HFFc6 (cell line): Measurements from ENCODE around the gene TRIM28. TPM values are rescaled to one million over a fixed set of nuclear protein-coding genes. Genes with fewer than 3 reads are reported as not detected.
A peak's percentile ranks its signal among the peaks of the same experiment; 100 is the strongest.

Experiments used
- DNase-seq: peaks from one replicate; pipeline ENCODE4 v3.0.0-alpha.2; 2018
- H3K27ac Mint-ChIP-seq: 2 replicates; pipeline ENCODE4 v1.8.0; 2020; ENCODE audit warnings: mild to moderate bottlenecking, mixed read lengths
- H3K27me3 Mint-ChIP-seq: 2 replicates; pipeline ENCODE4 v1.8.0; 2021; ENCODE audit warnings: mild to moderate bottlenecking, moderate library complexity, mixed read lengths; ENCODE audit not compliant: insufficient read depth
- H3K36me3 Mint-ChIP-seq: 2 replicates; pipeline ENCODE4 v1.8.0; 2021; ENCODE audit warnings: low read depth, mixed read lengths
- H3K4me1 Mint-ChIP-seq: 2 replicates; pipeline ENCODE4 v1.8.0; 2020; ENCODE audit warnings: low read depth, mixed read lengths
- H3K4me3 Mint-ChIP-seq: 2 replicates; pipeline ENCODE4 v1.8.0; 2020; ENCODE audit warnings: mild to moderate bottlenecking, moderate library complexity, mixed read lengths
- H3K9me3 Mint-ChIP-seq: 2 replicates; pipeline ENCODE4 v1.8.0; 2020; ENCODE audit warnings: mild to moderate bottlenecking, mixed read lengths
- total RNA-seq, 6 experiments: library from RNA; stranded (reverse); fragmentation: NEBNext Ultra II Directional; extraction: Animal tissue kit (Norgen Biotek cat#: 25700); gene quantifications; 2 replicates in 1 of 6; 3 replicates in 5 of 6; pipeline ENCODE4 v1.2.3, GENCODE V29; 2021
- TF ChIP-seq, protein P1 (sequence below): fragments of 200-600 bp; sonication (generic); IDR thresholded peaks from 2 replicates; pipeline ENCODE4 v1.5.0; 2021; ENCODE audit warnings: antibody characterized with exemption, mild to moderate bottlenecking

TRIM28 gene
- total RNA-seq, 6 experiments from 2014 or later, result 376 to 529 (median 445) TPM

GRCh38 chr19:58552655-58553054 is 8.8 kb downstream of the TRIM28 start:
- no peaks in the 10 kb centered on the region for H3K9me3 Mint-ChIP-seq
- no peak overlapping the region for H3K4me3 Mint-ChIP-seq
- peak overlapping the region; percentile 98 for H3K27ac Mint-ChIP-seq
- H3K27me3 Mint-ChIP-seq, result peaks cover 14% of the 10 kb centered on the region
- H3K36me3 Mint-ChIP-seq, result peaks cover 50% of the 10 kb centered on the region
- H3K4me1 Mint-ChIP-seq, result peaks cover 50% of the 10 kb centered on the region
- TF ChIP-seq, protein P1, sequence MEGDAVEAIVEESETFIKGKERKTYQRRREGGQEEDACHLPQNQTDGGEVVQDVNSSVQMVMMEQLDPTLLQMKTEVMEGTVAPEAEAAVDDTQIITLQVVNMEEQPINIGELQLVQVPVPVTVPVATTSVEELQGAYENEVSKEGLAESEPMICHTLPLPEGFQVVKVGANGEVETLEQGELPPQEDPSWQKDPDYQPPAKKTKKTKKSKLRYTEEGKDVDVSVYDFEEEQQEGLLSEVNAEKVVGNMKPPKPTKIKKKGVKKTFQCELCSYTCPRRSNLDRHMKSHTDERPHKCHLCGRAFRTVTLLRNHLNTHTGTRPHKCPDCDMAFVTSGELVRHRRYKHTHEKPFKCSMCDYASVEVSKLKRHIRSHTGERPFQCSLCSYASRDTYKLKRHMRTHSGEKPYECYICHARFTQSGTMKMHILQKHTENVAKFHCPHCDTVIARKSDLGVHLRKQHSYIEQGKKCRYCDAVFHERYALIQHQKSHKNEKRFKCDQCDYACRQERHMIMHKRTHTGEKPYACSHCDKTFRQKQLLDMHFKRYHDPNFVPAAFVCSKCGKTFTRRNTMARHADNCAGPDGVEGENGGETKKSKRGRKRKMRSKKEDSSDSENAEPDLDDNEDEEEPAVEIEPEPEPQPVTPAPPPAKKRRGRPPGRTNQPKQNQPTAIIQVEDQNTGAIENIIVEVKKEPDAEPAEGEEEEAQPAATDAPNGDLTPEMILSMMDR, result no peak
- no peak for DNase-seq

- Mint-ChIP-seq H3K27ac (peak overlapping the region; percentile 98), H3K4me3 (peak overlapping the region; percentile 96), H3K27me3 (peaks cover 15% of the 10 kb centered on the region), H3K36me3 (peaks cover 49% of the 10 kb centered on the region), H3K9me3 (peaks cover under 1% of the 10 kb centered on the region; the same call in 1 of the 2 replicates), H3K4me1 (peaks cover 51% of the 10 kb centered on the region)
- no peak for DNase-seq
- TF ChIP-seq, protein P1, result no peak
Observed at GRCh38 chr19:58553799-58554493, 10.1 kb downstream of the TRIM28 start.

DNA sequence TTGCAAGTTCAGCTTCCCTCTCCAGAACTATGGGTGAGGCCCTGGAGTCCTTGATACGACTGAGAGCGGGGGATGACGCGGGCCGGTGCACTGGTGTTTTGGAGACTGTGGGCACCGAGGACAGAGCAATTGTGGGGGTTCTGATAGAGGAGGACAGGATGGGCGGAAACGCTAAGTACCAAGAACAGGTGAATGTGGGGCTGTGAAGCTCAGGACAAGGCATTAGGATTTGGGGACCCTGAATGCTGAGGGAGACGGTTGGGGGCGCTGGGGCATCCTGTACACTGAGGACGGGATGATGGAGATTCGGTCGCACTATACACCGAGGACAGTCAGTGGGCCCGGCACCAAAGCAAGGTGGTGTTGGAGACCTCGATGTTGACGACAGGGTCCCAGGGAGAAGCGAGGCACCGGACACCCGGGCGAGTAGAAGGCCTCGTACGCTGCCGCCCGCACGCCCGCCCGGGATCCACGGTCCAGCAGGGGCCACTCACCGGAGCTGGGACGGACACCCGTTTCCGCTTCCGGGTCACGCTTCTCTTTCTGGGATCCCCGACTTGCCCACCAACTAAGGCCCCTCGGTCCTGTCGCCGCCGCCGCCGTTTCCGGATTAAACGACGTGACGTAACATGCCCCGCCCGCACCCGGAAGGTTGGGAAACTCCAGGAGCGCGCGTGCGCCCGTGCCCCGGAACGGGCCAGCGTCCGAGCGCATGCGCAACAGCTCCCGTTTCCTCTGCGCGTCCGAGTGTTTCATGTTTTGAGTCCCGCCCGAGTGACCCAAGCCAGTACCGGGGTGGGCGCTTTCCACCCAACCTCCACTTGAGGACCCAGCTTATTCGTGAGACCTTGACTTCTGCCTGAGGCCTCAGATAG is 10.9 kb downstream of the TRIM28 start, which contains the start of gene CHMP2A:
CHMP2A (minus strand) TSS at position 612 of the 875 bp plus-strand sequence. CDS start 893 bp downstream, outside the sequence.
- Mint-ChIP-seq H3K36me3 (peaks cover 49% of the 10 kb centered on the region), H3K9me3 (peaks cover 4% of the 10 kb centered on the region; the same call in 1 of the 2 replicates), H3K4me1 (peaks cover 54% of the 10 kb centered on the region), H3K27me3 (peaks cover 19% of the 10 kb centered on the region), H3K27ac (peak within 1 kb of the TSS; percentile 100), H3K4me3 (peak within 1 kb of the TSS; percentile 96)
- TF ChIP-seq, protein P1, result peak; percentile 19; the same call in 1 of the 2 replicates
- peak; percentile 97 for DNase-seq

GRCh38 chr19:58555369-58555885 is 11.6 kb downstream of the TRIM28 start:
- TF ChIP-seq, protein P1, result no peak
- no peak for DNase-seq
- peaks cover 19% of the 10 kb centered on the region for H3K27me3 Mint-ChIP-seq
- peak overlapping the region; percentile 98 for H3K27ac Mint-ChIP-seq
- peaks cover 48% of the 10 kb centered on the region for H3K36me3 Mint-ChIP-seq
- peaks cover 54% of the 10 kb centered on the region for H3K4me1 Mint-ChIP-seq
- peaks cover 4% of the 10 kb centered on the region; the same call in 1 of the 2 replicates for H3K9me3 Mint-ChIP-seq
- H3K4me3 Mint-ChIP-seq, result peak overlapping the region; percentile 96

DNA sequence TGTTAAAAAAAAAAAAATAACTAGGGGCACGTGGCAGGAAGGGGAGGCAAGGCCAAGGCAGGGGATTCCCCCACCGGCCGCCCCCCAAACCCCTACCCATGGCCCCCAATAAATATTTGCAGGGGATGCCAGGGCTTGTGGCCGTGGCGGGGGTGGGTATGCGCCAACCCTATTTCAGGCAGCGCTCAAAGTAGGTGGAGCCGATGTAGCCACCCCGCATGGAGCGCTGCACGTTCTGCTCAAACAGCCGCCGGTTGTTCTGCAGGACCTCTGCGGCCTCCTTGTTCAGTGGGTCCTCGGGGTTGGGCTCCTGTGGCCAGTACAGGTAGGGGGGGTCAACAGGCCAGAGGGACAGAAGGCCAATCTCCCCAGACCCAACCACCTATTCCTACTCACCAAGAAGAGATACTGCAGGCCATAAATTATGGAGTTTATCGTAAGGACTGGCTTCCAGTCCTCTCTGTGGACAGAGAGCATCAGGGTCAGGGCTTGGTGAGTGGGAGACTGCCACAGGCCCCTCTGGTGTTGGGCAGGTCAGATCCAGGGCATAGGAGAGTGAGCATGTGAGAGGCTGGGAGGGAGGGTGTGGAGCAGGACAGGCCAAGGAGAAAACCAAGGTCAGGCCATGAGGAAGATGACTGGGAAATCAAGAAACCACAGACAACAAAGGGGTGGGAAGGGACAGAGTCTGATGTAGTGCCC is 12.2 kb downstream of the TRIM28 start:
- H3K27ac Mint-ChIP-seq, result peak overlapping the region; percentile 100
- TF ChIP-seq, protein P1, result no peak
- peak overlapping the region; percentile 99 for H3K4me3 Mint-ChIP-seq
- peaks cover 49% of the 10 kb centered on the region for H3K36me3 Mint-ChIP-seq
- peaks cover 19% of the 10 kb centered on the region for H3K27me3 Mint-ChIP-seq
- no peak for DNase-seq
- H3K9me3 Mint-ChIP-seq, result peaks cover 4% of the 10 kb centered on the region; the same call in 1 of the 2 replicates
- peaks cover 54% of the 10 kb centered on the region for H3K4me1 Mint-ChIP-seq
